GM19468 (cell line): ENCODE measurements around the gene FAM72C.
"Not testable (repeated sequence)": the region's sequence is repeated elsewhere in the genome, so short reads cannot be mapped to it uniquely, and the experiment has no call there.

Source experiments
- ATAC-seq: cut with Tn5 transposase; IDR thresholded peaks from one replicate; pipeline ENCODE4 v1.9.1; 2021; ENCODE audit warnings: mild to moderate bottlenecking, moderate library complexity, moderate number of reproducible peaks; ENCODE audit not compliant: unreplicated experiment; ENCODE audit errors: extremely low read depth

The FAM72C gene

GRCh38 chr1:143918552-143918951, 53.2 kb downstream of the FAM72C start:
- not testable (repeated sequence) for ATAC-seq

- not testable (repeated sequence) for ATAC-seq
Measured at GRCh38 chr1:143913705-143914104, 58.1 kb downstream of the FAM72C start.
